GM21825 (cell line): ENCODE data around the gene OR3A2.
"Not testable (repeated sequence)": the region's sequence is repeated elsewhere in the genome, so short reads cannot be mapped to it uniquely, and the experiment has no call there.

Experiments
- ATAC-seq: cut with Tn5 transposase; IDR thresholded peaks from one replicate; pipeline ENCODE4 v1.9.1; 2021; ENCODE audit warnings: mild to moderate bottlenecking, moderate library complexity; ENCODE audit not compliant: unreplicated experiment

OR3A2 gene

GRCh38 chr17:3385869-3386816, at the start of gene OR3A2:
Gene OR3A2 (minus strand): TSS chr17:3386308.
- ATAC-seq = no peak

- ATAC-seq = no peak
Observed at GRCh38 chr17:3433741-3434140, 47.6 kb upstream of the OR3A2 start, which contains the start of gene OR1E2. Gene OR1E2 (minus strand): TSS chr17:3433841. CDS start chr17:3433841, 0 bp downstream.

GRCh38 chr17:3433215-3433614, 47.1 kb upstream of the OR3A2 start:
- not testable (repeated sequence) for ATAC-seq

GRCh38 chr17:3418222-3418621, 32.1 kb upstream of the OR3A2 start:
- no peak for ATAC-seq

GRCh38 chr17:3415610-3416009, 29.5 kb upstream of the OR3A2 start:
- no peak for ATAC-seq

GRCh38 chr17:3412216-3412615, 26.1 kb upstream of the OR3A2 start:
- not testable (repeated sequence) for ATAC-seq

- ATAC-seq = no peak
Observed at GRCh38 chr17:3411070-3411469, 25.0 kb upstream of the OR3A2 start, which contains the start of gene OR3A3. Gene OR3A3 (plus strand): TSS chr17:3411370.

- not testable (repeated sequence) for ATAC-seq
Observed at GRCh38 chr17:3403856-3404255, 17.7 kb upstream of the OR3A2 start.

GRCh38 chr17:3401786-3402185, 15.7 kb upstream of the OR3A2 start:
- no peak for ATAC-seq

- no peak for ATAC-seq
Observed at GRCh38 chr17:3400055-3400454, 13.9 kb upstream of the OR3A2 start.

GRCh38 chr17:3398310-3398709, 12.2 kb upstream of the OR3A2 start, which contains the start of gene OR1E1:
Gene OR1E1 (minus strand): TSS chr17:3398410. CDS start chr17:3398410, 0 bp downstream.
- ATAC-seq = no peak

GRCh38 chr17:3397801-3398200, 11.7 kb upstream of the OR3A2 start:
- ATAC-seq = not testable (repeated sequence)

- ATAC-seq = no peak
Observed at GRCh38 chr17:3389791-3390190, 3.7 kb upstream of the OR3A2 start.

- ATAC-seq = no peak
Observed at GRCh38 chr17:3381957-3382356, 4.2 kb downstream of the OR3A2 start.

GRCh38 chr17:3378321-3378720, 7.8 kb downstream of the OR3A2 start:
- ATAC-seq = no peak

GRCh38 chr17:3371167-3371566, 14.9 kb downstream of the OR3A2 start:
- ATAC-seq = not testable (repeated sequence)

GRCh38 chr17:3342782-3343181, 43.3 kb downstream of the OR3A2 start:
- ATAC-seq = not testable (repeated sequence)

GRCh38 chr17:3335876-3336275, 50.2 kb downstream of the OR3A2 start:
- ATAC-seq = no peak

GRCh38 chr17:3318336-3318735, 67.8 kb downstream of the OR3A2 start:
- no peak for ATAC-seq

GRCh38 chr17:3316836-3317235, 69.3 kb downstream of the OR3A2 start:
- ATAC-seq = no peak

- no peak for ATAC-seq
Observed at GRCh38 chr17:3308603-3309002, 77.5 kb downstream of the OR3A2 start.

GRCh38 chr17:3298260-3298659, 87.8 kb downstream of the OR3A2 start, which contains the start of gene OR3A1:
Gene OR3A1 (minus strand): TSS chr17:3298360. CDS start chr17:3292582, 5,778 bp downstream.
- no peak for ATAC-seq
